GM12892 (cell line): Measurements from ENCODE around the gene PCYT1A.

Experiments
- POLR2A ChIP-seq: IDR thresholded peaks from 2 replicates; pipeline ENCODE4 v1.6.1; 2011; ENCODE audit warnings: low read depth, low read length, control low read depth
- POLR2AphosphoS5 ChIP-seq: IDR thresholded peaks from 2 replicates; pipeline ENCODE4 v1.6.1; 2011; ENCODE audit warnings: low read depth, low read length, control low read depth
- TAF1 ChIP-seq: IDR thresholded peaks from 2 replicates; pipeline ENCODE4 v1.6.1; 2011; ENCODE audit warnings: low read depth, mild to moderate bottlenecking, control low read depth, low read length, borderline replicate concordance

- no peak for TF ChIP-seq POLR2AphosphoS5
- TF ChIP-seq POLR2A: no peak
- no peak for TF ChIP-seq TAF1
These were observed 80.2 kb downstream of the PCYT1A start for GRCh38 chr3:196207159-196207832.
